Posterior vena cava (tissue), 2 donors: Measurements from ENCODE around the gene SRSF8. TPM values are rescaled to one million over a fixed set of nuclear protein-coding genes. Genes with fewer than 3 reads are reported as not detected.

ENCODE experiments used
- DNase-seq: peaks from one replicate; pipeline ENCODE4 v3.0.0-alpha.2; 2020; ENCODE audit warnings: low spot score
- intact Hi-C, 2 donors: fragments of 100-400 bp; cut with DNase I; formaldehyde crosslinking; loops; one replicate each; pipeline versions ENCODE4 v1.14.1 to v1.14.2; 2022 to 2023
- total RNA-seq, 2 donors: library from RNA; stranded (reverse); fragmentation: NEBNext Ultra II Directional; extraction: Animal tissue kit (Norgen Biotek cat#: 25700); gene quantifications; one replicate each; pipeline ENCODE4 v1.2.1, GENCODE V29; 2021
- donor health status: DM: yes; HTN: yes; CAD: no.
- donor health status: DM: yes; HTN: yes; CAD: no.

SRSF8 gene
- total RNA-seq, 2 donors from 2014 or later = 36.2 to 44.6 TPM

DNA sequence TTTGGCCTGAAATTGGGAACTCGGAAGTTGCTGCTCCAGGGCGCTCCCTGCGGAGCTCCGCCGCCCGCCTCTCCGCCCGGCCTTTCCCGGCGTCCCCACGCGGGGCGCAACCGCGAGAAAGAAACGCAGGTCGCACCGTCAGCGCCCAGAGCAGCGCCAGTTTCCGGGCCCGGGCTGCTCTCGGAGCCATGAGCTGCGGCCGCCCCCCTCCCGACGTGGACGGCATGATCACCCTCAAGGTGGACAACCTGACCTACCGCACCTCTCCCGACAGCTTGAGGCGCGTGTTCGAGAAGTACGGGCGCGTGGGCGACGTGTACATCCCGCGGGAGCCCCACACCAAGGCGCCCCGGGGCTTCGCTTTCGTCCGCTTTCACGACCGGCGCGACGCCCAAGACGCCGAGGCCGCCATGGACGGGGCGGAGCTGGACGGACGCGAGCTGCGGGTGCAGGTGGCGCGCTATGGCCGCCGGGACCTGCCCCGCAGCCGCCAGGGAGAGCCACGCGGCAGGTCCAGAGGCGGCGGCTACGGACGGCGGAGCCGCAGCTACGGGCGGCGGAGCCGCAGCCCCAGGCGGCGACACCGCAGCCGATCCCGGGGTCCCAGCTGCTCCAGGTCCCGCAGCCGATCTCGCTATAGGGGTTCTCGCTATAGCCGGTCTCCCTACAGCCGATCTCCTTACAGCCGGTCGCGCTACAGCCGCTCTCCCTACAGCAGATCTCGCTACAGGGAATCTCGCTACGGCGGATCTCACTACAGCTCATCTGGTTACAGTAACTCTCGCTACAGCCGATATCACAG, 521 bp downstream of the SRSF8 start:
- DNase-seq = peak; percentile 96
- intact Hi-C loops = no loop called here

DNA sequence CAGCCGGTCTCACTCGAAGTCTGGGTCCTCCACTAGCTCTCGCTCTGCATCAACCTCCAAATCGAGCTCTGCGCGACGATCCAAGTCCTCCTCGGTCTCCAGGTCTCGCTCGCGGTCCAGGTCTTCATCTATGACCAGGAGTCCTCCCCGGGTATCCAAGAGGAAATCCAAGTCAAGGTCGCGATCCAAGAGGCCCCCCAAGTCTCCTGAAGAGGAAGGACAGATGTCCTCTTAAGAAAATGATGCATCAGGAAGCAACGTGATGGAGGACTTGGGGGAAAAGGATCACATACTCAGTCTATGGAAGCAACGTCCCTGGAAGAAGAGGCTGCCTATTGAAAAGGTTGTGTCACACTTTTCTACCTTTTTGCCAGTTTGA, 1.1 kb downstream of the SRSF8 start:
- intact Hi-C loops = no loop called here
- DNase-seq = peak; percentile 82

DNA sequence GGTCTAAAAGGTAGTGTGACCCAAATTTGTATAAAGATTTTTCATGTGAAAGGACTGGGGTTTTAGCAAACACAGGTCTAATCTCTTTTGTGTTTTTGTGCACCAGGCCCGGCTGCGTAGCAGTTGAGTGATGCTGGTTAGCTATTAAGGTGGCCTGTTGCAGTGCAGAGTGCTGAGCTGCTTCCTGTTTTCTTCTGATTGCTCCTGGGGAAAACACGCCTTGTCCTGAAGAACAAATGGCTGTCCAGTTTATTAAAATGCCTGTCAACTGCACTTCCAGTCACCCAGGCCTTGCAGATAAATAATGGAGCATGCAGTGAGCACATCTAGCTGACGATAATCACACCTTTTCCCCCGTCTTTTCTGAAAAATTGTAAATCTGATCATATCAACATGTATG, 1.8 kb downstream of the SRSF8 start:
- intact Hi-C loops = no loop called here
- peak; percentile 88 for DNase-seq

DNA sequence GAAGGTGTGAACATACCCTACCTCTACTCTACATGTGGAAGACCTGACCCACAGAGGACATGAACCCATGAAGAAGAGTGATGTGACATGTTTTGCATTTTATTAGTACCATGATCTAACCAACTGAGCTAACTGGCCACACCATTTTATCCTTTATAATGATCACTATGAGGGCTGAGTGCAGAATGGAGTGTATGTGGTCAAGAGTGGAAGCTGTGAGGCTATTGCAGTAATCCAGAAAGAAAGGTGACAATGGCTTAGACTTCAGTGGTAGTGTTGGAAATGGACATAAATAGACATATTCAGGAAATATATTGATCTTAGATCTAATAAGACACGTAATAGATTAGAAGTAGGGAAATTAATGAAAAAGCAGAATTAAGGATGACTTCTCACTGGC, 3.8 kb downstream of the SRSF8 start:
- intact Hi-C loops = loop anchor here in 1 of 2 donors (5.0 to 10.0 kb wide), 2 partner anchors 77 to 684 kb away; no protein-coding TSS in a partner anchor
- no peak for DNase-seq

DNA sequence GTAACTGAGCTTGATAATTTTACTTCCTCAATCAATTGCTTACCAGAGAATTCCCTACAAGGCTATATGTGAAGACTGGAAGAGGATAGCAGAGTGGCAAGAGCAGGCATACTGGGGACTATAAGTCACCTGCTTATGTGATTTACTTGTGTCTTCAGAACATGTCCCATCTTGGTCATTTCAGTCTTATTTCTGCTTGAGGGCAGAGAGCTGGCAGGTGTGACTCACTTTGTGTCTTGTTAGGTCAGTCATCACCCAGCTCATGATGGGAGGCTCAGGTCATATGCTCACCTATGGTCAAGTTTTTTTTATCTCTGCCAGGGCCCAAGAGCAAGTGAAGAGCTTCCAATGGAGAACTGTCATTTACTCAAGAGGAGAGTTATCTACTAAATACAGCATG, 6.2 kb downstream of the SRSF8 start:
- intact Hi-C loops = loop anchor here in 1 of 2 donors (5.0 to 10.0 kb wide), 2 partner anchors 74 to 682 kb away; no protein-coding TSS in a partner anchor
- DNase-seq = no peak

DNA sequence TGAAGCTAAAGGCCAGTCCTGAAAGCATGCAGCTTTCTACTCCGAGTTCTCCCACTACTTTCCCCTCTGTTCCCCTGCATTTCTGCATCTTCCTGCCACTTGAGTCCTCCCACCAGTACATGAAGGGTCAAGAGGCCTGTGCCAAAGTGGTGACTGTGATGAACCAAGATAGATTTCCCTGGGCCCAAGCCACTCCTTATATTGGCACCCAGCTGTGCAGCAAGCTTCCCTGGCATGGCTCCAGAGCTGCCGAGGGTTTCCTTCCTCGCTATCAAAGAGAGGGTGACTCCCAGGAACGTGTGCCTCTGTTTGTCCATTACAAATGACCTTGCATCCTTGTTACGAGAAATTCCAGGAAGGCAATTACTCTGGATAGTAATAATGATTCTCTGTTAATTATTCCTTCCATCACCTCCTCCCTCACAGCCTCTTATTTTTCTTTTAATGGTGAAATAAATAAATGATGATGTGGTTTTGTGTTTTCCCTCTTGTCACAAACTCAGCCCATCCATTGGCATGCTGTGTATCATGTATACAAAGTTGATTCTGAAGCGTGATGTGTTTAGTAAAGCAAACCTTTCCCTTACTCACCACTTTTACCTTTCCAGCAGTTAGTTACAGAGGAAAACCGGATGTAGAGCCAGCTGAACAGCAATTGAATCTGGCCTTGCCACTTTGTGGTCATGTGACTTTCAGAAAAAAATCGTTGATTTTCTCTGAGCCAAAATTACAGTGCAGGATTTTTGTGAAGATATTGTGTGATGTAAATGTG, 8.3 kb downstream of the SRSF8 start:
- intact Hi-C loops = loop anchor here in 1 of 2 donors (5.0 to 10.0 kb wide), 2 partner anchors 72 to 680 kb away; no protein-coding TSS in a partner anchor
- DNase-seq = no peak

DNA sequence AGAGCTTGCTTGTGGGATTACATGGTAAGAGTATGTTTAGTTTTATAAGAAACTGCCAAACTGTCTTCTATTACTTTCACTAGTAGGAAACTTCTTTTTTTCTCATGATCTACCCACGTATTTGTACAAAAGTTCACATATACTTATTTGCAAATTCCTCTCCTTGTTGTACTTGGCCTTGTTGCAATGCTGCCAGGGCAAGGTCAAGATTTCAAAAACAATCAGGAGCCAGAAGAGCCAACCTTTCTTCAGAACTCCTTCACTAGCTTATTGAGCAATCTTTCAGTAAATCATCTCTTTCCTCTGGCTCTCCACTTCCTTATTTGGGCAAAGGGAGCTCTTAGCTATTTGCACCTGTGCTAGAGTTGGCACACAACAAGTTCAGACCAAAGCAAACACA, 9.7 kb downstream of the SRSF8 start:
- intact Hi-C loops = loop anchor here in 1 of 2 donors (10.0 kb wide), 1 partner anchor 678 kb away; no protein-coding TSS in a partner anchor
- no peak for DNase-seq

DNA sequence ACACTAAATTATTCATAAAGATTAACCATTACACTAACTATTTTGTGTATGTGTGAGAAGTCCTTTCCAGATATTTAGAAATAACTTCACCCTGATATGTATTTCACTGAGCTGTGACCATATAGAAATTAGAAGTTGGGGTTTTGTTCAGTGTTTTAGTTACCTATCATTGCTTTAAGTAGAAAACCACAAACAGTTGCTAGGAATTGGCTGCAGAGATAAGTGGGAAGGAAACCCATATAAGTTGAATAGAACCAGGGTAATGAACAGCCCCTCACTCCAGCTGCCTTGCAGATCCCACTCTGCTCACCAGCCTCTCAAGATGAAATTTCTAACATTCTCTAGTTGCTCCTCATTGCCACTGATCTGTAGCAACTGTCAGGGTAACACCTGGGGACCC, 10.3 kb downstream of the SRSF8 start:
- DNase-seq = no peak
- intact Hi-C loops = loop anchor here in 1 of 2 donors (10.0 kb wide), 1 partner anchor 678 kb away; no protein-coding TSS in a partner anchor

DNA sequence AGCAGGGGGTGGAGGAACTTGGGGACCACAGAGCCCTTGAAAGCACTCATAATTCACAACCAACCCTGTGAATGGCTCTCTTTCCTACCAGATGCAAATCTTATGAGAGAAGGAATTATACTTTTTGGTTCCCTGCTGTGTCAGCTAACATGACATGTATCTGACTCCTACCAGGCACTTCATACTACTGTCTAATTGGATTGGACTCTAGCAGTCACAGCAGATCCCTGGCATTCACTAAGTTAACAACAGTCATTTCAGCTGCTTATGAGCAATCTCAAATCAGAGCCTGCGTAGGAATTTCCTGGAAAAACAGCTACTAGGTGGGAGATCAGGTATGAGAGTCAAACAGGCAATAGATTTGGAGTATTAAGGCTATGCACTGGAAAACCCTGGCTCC, 11.8 kb downstream of the SRSF8 start:
- intact Hi-C loops = loop anchor here in 1 of 2 donors (10.0 kb wide), 1 partner anchor 676 kb away; no protein-coding TSS in a partner anchor
- DNase-seq = no peak

DNA sequence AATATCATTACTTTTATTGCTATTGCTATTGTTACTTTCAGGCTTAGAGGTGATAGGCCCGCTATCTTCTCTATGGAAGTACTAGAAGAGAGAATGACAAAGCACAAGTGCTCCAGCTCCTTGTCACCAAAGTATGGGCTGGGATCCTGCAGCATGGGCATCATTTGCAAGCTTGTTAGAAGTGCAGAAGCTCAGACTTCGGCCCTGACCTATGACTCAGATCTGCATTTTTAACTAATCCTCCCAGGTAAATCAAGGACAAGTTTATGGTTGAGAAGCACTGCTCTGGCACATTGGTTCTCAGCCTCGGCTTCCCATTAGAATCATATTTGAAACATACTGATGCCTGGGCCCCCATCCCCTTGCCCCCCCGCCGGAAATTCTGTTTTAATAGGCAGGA, 14.3 kb downstream of the SRSF8 start:
- intact Hi-C loops = loop anchor here in 1 of 2 donors (10.0 kb wide), 1 partner anchor 624 kb away; no protein-coding TSS in a partner anchor
- no peak for DNase-seq

DNA sequence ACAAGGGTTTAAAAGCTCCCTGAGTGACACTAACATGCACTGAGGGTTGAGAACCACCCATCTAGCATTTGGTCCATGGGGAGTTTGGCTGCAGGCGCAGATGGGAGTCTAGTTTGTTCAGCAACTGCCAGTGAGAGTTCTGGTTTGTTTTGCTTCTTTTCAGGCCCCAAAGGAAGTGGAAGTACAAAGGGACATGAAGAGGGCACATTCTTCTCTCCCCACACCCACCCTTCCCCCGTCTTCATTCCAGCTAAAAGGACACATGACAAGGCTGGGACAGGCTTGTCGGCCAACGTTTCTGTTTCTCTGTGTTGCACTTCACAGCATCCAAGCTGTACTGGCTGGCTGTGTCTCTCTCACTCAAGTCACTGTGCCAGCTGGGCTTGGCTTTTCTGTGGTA, 14.7 kb downstream of the SRSF8 start:
- intact Hi-C loops = loop anchor here in 1 of 2 donors (10.0 kb wide), 1 partner anchor 623 kb away; no protein-coding TSS in a partner anchor
- DNase-seq = no peak

DNA sequence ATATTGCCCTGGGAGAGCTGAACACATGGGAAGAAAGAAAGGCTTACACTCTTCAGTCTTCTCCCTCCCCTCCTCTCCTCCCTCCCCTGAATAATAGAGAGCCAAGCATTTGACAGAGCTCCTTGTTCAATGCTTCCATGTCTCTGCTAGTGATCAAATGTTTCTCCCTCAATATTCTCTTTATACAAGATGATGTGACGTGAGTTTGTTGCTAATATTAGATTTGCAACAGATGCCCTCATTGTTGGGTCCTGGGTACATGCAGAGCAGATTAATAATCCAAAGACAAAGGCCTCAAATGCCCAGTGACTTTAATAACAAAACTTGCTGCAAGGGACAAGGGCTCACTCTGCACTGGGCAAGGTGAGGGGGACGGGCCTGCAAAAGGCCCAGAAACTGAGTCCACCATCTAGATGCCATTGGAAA, 15.9 kb downstream of the SRSF8 start:
- DNase-seq = no peak
- intact Hi-C loops = loop anchor here in 1 of 2 donors (10.0 kb wide), 1 partner anchor 622 kb away; no protein-coding TSS in a partner anchor

DNA sequence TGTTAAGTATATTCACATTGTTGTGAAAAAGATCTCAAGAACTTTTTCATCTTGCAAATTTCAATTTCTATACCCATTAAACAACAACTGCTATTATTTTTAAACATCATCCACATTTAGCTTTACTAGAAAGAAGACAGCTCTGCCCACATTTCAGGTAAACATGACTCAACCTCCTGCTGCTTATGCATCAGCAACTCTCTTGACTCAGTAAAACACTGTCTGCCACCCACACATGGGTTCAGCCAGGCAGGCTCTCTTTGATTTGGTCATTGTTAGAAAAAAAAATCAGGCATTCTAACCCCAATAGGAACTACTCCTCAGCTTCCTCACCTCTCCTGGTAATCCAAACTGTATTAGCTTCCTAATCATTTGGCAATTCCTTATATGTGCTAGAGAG, 17.8 kb downstream of the SRSF8 start:
- intact Hi-C loops = loop anchor here in 1 of 2 donors (10.0 kb wide), 1 partner anchor 620 kb away; no protein-coding TSS in a partner anchor
- DNase-seq = no peak

DNA sequence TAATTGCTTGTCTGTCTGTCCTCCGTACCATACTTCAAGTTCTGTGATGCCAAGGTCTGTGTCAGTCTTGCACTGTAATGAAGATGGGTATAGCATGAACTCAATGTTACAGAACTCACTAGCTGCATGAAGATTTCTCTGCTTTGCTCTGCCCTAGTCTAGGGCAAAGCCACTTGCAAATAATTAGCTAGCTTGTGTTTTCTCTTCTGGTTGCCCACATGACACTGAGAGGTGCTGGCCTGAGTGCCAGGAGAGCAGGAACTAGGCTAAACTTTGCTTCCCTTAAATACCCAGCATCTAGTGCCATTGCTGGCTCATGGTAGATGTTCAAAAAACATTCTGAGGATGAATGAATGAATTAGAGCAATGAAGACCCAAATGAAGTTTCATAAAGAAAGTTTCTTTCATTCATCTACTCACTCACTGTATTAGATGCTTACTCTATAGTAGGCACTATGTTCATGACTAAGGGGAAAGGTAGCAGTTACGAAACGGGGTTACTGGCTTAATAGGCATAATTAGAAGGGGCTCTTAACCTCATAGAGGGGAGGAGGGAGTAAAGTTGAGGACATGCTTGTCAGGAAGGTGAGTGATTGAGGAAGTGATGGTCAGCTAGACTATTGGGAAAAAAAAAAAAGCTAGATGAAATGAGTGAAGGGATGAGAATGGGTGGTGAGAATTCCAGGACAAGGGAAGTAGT, 18.5 kb downstream of the SRSF8 start:
- no peak for DNase-seq
- intact Hi-C loops = loop anchor here in 1 of 2 donors (10.0 kb wide), 1 partner anchor 620 kb away; no protein-coding TSS in a partner anchor

DNA sequence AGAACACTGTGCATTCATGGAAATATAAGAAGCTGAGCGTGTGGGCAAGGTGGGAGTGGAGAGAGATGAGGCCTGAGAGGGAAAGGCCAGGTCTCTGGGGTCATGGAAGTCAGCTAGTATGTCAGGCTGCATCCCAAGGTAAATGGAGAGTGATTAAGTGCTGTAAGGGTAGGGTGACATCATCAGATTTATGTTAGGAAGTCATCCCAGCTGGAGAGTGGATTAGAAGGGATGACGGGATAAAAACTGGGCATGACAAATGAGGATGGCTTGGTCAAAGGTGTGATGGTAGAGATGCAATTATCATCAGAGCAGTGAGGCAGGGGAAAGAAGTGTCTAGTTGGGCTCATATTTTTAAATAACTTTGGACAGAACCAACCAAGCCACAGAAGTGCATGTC, 19.4 kb downstream of the SRSF8 start:
- intact Hi-C loops = loop anchor here in 1 of 2 donors (10.0 kb wide), 1 partner anchor 619 kb away; no protein-coding TSS in a partner anchor
- DNase-seq = no peak

DNA sequence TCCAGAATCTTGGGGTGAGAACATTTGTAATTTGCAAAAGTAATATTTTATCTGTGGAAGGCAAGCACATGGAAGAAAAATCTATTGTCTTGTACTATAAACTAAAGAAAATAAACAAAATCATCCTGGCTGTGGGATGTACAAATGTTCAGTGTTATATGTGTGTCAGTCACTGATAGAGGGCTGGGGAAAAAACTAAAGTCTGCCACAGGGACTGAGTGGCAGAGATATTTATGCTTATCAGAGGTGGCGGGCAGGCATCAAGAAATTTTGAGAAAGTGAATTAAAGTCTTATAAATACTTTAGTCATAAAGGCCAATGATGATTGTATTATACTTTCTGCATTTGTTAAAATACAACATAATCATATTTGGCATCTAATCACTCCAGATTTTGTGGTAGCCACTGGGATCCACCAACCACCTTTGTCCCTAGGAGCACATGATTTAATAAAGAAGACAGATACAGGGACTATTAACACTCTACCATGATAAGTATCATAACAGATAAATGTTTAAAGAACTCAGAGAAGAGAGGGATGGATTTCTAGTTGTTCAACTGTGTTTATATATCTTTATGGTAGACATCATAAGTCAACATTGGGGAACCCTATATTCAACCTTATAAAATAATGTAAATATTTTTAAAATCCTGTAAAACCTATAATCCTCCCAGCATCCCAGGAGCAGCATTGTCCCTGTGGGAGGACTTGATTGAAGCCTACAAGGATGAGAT, 20.3 kb downstream of the SRSF8 start:
- intact Hi-C loops = loop anchor here in 1 of 2 donors (10.0 kb wide), 1 partner anchor 618 kb away; no protein-coding TSS in a partner anchor
- DNase-seq = no peak

DNA sequence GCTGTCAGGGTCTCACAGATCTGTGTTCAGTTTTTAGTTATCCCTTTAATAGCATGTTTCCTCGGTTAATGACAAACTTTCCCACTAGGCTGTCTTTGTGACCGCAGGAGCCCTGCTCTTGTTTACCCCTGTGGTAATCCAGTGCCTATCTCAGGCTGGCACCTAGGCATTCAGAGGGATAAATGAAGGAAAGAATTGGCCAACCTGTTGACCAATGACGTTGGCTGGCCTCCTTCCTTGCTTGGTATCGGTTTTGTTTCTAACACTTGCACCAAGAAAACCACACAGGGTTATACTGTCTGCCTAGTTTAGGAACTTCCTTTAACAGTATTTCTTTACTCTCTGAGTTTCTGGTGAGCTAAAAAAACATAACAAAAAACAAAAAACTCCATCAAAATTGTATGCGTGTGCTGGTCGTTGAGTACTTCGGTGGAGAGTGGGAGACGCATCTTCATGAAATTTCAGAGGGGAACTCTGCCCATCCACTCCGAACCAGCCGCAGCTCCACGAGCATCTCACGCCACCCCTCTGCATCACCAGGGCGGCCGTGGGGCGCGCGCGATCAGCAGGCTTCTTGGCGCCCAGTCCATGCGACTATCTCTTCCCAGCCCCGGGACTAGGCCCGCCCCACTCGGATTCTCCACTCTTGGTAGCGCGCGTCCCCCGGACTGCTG, 22.4 kb downstream of the SRSF8 start:
- DNase-seq = no peak
- intact Hi-C loops = loop anchor here in 1 of 2 donors (10.0 kb wide), 1 partner anchor 616 kb away; no protein-coding TSS in a partner anchor
